HepG2 (cell line): ENCODE measurements around the gene ACSL5. TPM values are rescaled to one million over a fixed set of nuclear protein-coding genes. Genes with fewer than 3 reads are reported as not detected.

Experiments used
- ATF7-NPFF ChIP-seq: sonication (generic); formaldehyde crosslinking; IDR thresholded peaks from 2 replicates; pipeline ENCODE4 v1.8.1; 2023; ENCODE audit warnings: mild to moderate bottlenecking, low read depth, missing genetic modification reagents, moderate library complexity
- ATRX ChIP-seq: sonication (generic); formaldehyde crosslinking; IDR thresholded peaks from 2 replicates; pipeline ENCODE4 v1.4.0; 2020; ENCODE audit warnings: missing genetic modification reagents, borderline replicate concordance
- CBX2 ChIP-seq, 2 experiments: fragments of 200-600 bp in 1 of 2; sonication (generic); formaldehyde crosslinking in 1 of 2; IDR thresholded peaks; 2 replicates each; pipeline versions ENCODE4 v1.7.0 to v1.8.1; 2018 to 2022; ENCODE audit warnings: low read depth in 2 of 2, low read length in 1 of 2, mild to moderate bottlenecking in 1 of 2, missing genetic modification reagents in 1 of 2
- DBP ChIP-seq: sonication (generic); formaldehyde crosslinking; IDR thresholded peaks from 2 replicates; pipeline ENCODE4 v1.4.0; 2020; ENCODE audit warnings: missing genetic modification reagents; ENCODE audit errors: not compliant biosample characterization
- EP300 ChIP-seq, 3 experiments: sonication (generic) in 1 of 3; formaldehyde crosslinking in 1 of 3; IDR thresholded peaks; 2 replicates each; pipeline versions ENCODE4 v1.5.1 to v1.6.1; 2011 to 2020; ENCODE audit warnings: low read depth in 2 of 3, low read length in 2 of 3, borderline replicate concordance in 1 of 3, improper control_type of control experiment in 1 of 3, mild to moderate bottlenecking in 1 of 3, missing genetic modification reagents in 1 of 3, moderate library complexity in 1 of 3
- HOXD1 ChIP-seq: sonication (generic); formaldehyde crosslinking; IDR thresholded peaks from 2 replicates; pipeline ENCODE4 v1.5.0; 2020; ENCODE audit warnings: missing genetic modification reagents
- KLF16 ChIP-seq, 2 experiments: sonication (generic) in 1 of 2; formaldehyde crosslinking in 1 of 2; IDR thresholded peaks; 2 replicates each; pipeline versions ENCODE4 v1.6.1 to v1.8.0; 2016 to 2023; ENCODE audit warnings: missing genetic modification reagents in 2 of 2, missing compliant biosample characterization in 1 of 2
- NR2C2 ChIP-seq: sonication (generic); formaldehyde crosslinking; IDR thresholded peaks from 2 replicates; pipeline ENCODE4 v1.4.0; 2020; ENCODE audit warnings: missing genetic modification reagents, mild to moderate bottlenecking, moderate library complexity, borderline replicate concordance
- POLR2A ChIP-seq, 2 experiments: IDR thresholded peaks; 2 replicates each; pipeline ENCODE4 v1.6.1; 2011; ENCODE audit warnings: low read depth in 2 of 2, low read length in 2 of 2, mild to moderate bottlenecking in 1 of 2, moderate library complexity in 1 of 2; ENCODE audit not compliant: insufficient read depth in 1 of 2
- PRDM15 ChIP-seq: sonication (generic); formaldehyde crosslinking; IDR thresholded peaks from 2 replicates; pipeline ENCODE4 v1.4.0; 2020; ENCODE audit warnings: missing genetic modification reagents
- RELA ChIP-seq: sonication (generic); formaldehyde crosslinking; IDR thresholded peaks from 2 replicates; pipeline ENCODE4 v1.4.0; 2020; ENCODE audit warnings: missing genetic modification reagents
- TAF1 ChIP-seq: sonication (generic); formaldehyde crosslinking; IDR thresholded peaks from 2 replicates; pipeline ENCODE4 v1.4.0; 2020; ENCODE audit warnings: missing genetic modification reagents
- USF2 ChIP-seq, 2 experiments: sonication (generic) in 1 of 2; formaldehyde crosslinking in 1 of 2; IDR thresholded peaks; 2 replicates each; pipeline versions ENCODE4 v1.5.1 to v1.6.1; 2011 to 2020; ENCODE audit warnings: borderline replicate concordance in 1 of 2, low read depth in 1 of 2, low read length in 1 of 2, mild to moderate bottlenecking in 1 of 2, missing genetic modification reagents in 1 of 2, moderate library complexity in 1 of 2
- YEATS2 ChIP-seq: sonication (generic); formaldehyde crosslinking; IDR thresholded peaks from 2 replicates; pipeline ENCODE4 v1.4.0; 2020; ENCODE audit warnings: missing genetic modification reagents, borderline replicate concordance
- ZBTB20 ChIP-seq: sonication (generic); formaldehyde crosslinking; IDR thresholded peaks from 2 replicates; pipeline ENCODE4 v1.8.1; 2023; ENCODE audit warnings: missing genetic modification reagents, low read depth, mild to moderate bottlenecking, borderline replicate concordance
- ZNF263 ChIP-seq: sonication (generic); formaldehyde crosslinking; IDR thresholded peaks from 2 replicates; pipeline ENCODE4 v1.4.0; 2020; ENCODE audit warnings: missing genetic modification reagents
- ZNF644 ChIP-seq: IDR thresholded peaks from 2 replicates; pipeline ENCODE4 v1.6.1; 2016; ENCODE audit warnings: low read depth
- polyA plus RNA-seq, 8 experiments: library from polyadenylated mRNA; depleted of rRNA in 3 of 8; stranded (reverse) in 7 of 8; unstranded in 1 of 8; fragments of >200 nt; fragmentation: Illumina TruSeq in 4 of 8; extraction: Trizol in 4 of 8; gene quantifications; 2 replicates each; pipeline versions ENCODE4 v1.2.1 to v1.2.3, GENCODE V29; 2011 to 2016; ENCODE audit warnings: low read depth in 4 of 8, missing spikeins in 1 of 8, mixed read lengths in 1 of 8; ENCODE audit not compliant: insufficient read depth in 1 of 8
- total RNA-seq, 5 experiments: library from RNA; depleted of rRNA; stranded (reverse); fragments of >200 nt; fragmentation: Illumina TruSeq; extraction: Trizol; gene quantifications; 2 replicates each; pipeline ENCODE4 v1.2.3, GENCODE V29; 2016; ENCODE audit warnings: low read depth in 1 of 5

The ACSL5 gene
- total and polyA plus RNA-seq, 2 of the 13 experiments (the other 11 are each of a cell fraction or from before 2014, with no cell fraction given) = 56.4 to 82.5 TPM

- TF ChIP-seq PRDM15 (0 out of 2 replicates have a peak, but pooled peaks have one; percentile 25), ZNF263 (no peak), YEATS2 (CRISPR knock-in tag) (peak; percentile 39; the same call in 1 of the 2 replicates), TAF1 (peak; percentile 40; the same call in 1 of the 2 replicates), KLF16 (CRISPR knock-in tag; IDR thresholded peaks at IDR 0.05) (0 out of 4 replicates have a peak, but pooled peaks of 1 of the 2 experiments have one; percentile 60), DBP (CRISPR knock-in tag) (no peak), EP300 (IDR thresholded peaks at IDR 0.05; ENCODE audit: low read depth in 2 of 2, low read length in 2 of 2) (0 out of 4 replicates have a peak, but pooled peaks of 1 of the 2 experiments have one; percentile 8), EP300 (CRISPR knock-in tag; IDR thresholded peaks at IDR 0.05; ENCODE audit: borderline replicate concordance) (no peak), ZBTB20 (peak; percentile 13; the same call in 1 of the 2 replicates), HOXD1 (CRISPR knock-in tag) (no peak), ATRX (CRISPR knock-in tag) (no peak), POLR2A (IDR thresholded peaks at IDR 0.05; ENCODE audit: insufficient read depth in 1 of 2, low read depth in 2 of 2, low read length in 2 of 2) (peak; percentile 81 to 91), ZNF644 (no peak), RELA (CRISPR knock-in tag) (no peak), USF2 (IDR thresholded peaks at IDR 0.05; ENCODE audit: low read depth, low read length) (no peak), USF2 (CRISPR knock-in tag; IDR thresholded peaks at IDR 0.05; ENCODE audit: borderline replicate concordance) (no peak), CBX2 (IDR thresholded peaks at IDR 0.05; ENCODE audit: low read depth, low read length) (no peak), CBX2 (CRISPR knock-in tag; IDR thresholded peaks at IDR 0.05; ENCODE audit: low read depth) (no peak), NR2C2 (peak; percentile 82), ATF7-NPFF (CRISPR knock-in tag) (no peak)
These were observed 73.1 kb downstream of the ACSL5 start, which contains the start of the genes VTI1A and ZDHHC6 (continued) for GRCh38 chr10:112446855-112447619.
